ENCODE measurements around the gene OR52E4. TPM values are rescaled to one million over a fixed set of nuclear protein-coding genes. Genes with fewer than 3 reads are reported as not detected.

Gene OR52E4
- total and polyA plus RNA-seq, 2 of the 13 experiments (the other 11 are each of a cell fraction or from before 2014, with no cell fraction given), result not detected

- H3K4me2 ChIP-seq (ENCODE audit: low read depth, low read length), result no peak overlapping the region
- no peak for TF ChIP-seq MLXIP (CRISPR knock-in tag; IDR thresholded peaks at IDR 0.05; ENCODE audit: borderline replicate concordance)
- no peak for TF ChIP-seq ZNF235 (CRISPR knock-in tag; IDR thresholded peaks at IDR 0.05; ENCODE audit: borderline replicate concordance)
- no peak for TF ChIP-seq TEAD3 (CRISPR knock-in tag; optimal IDR thresholded peaks at IDR 0.05; ENCODE audit: borderline replicate concordance)
- no peak for TF ChIP-seq FOXO4 (CRISPR knock-in tag; conservative IDR thresholded peaks at IDR 0.05)
- TF ChIP-seq ZNF598 (CRISPR knock-in tag; IDR thresholded peaks at IDR 0.05; ENCODE audit: borderline replicate concordance), result no peak
- no peak for TF ChIP-seq ZNF614 (CRISPR knock-in tag; IDR thresholded peaks at IDR 0.05; ENCODE audit: borderline replicate concordance)
- no peak for TF ChIP-seq EHMT2 (IDR thresholded peaks at IDR 0.05; ENCODE audit: borderline replicate concordance, low read depth, low read length)
- no peak for TF ChIP-seq HNF4G (IDR thresholded peaks at IDR 0.05; ENCODE audit: borderline replicate concordance, low read depth, low read length)
- no peak for TF ChIP-seq HNF4G (CRISPR knock-in tag; IDR thresholded peaks at IDR 0.05; ENCODE audit: borderline replicate concordance, low read depth)
- TF ChIP-seq HIVEP1 (CRISPR knock-in tag; IDR thresholded peaks at IDR 0.05), result no peak
- TF ChIP-seq SP140L (CRISPR knock-in tag; IDR thresholded peaks at IDR 0.05; ENCODE audit: borderline replicate concordance), result no peak
- no peak for TF ChIP-seq SATB2 (CRISPR knock-in tag; IDR thresholded peaks at IDR 0.05)
- TF ChIP-seq REPIN1 (CRISPR knock-in tag; IDR thresholded peaks at IDR 0.05; ENCODE audit: borderline replicate concordance, low read depth), result no peak
- TF ChIP-seq BCLAF1 (IDR thresholded peaks at IDR 0.05), result no peak
- no peak for TF ChIP-seq ZNF350 (CRISPR knock-in tag; IDR thresholded peaks at IDR 0.05; ENCODE audit: borderline replicate concordance, low read depth)
- no peak for TF ChIP-seq SMARCE1 (IDR thresholded peaks at IDR 0.05; ENCODE audit: borderline replicate concordance)
- no peak for TF ChIP-seq ZNF414 (CRISPR knock-in tag; IDR thresholded peaks at IDR 0.05)
Measured at GRCh38 chr11:5837695-5838094, 42.7 kb upstream of the OR52E4 start.

More at GRCh38 chr11:5837695-5838094, 42.7 kb upstream of the OR52E4 start:
- FAIRE-seq (no peak), DNase-seq (ENCODE audit: low spot score) (no peak), ATAC-seq (no peak)
- CTCF ChIA-PET (ENCODE audit: low intra/inter-chr PET ratio, low total read pairs), result no interaction called here
- POLR2A ChIA-PET, result no interaction called here
- in situ Hi-C loops (cut with HindIII; ENCODE audit: extremely low pct_ligation_motif_present, low pct_unique_long_range_greater_than_20kb), result no loop called here
- BruUV-seq (replicated peaks), result no TSS peak
- no peaks in the 10 kb centered on the region for H3K27me3 ChIP-seq (ENCODE audit: control insufficient read depth in 1 of 2, insufficient read depth in 2 of 2, low read length in 2 of 2)
- H3K9me3 ChIP-seq (ENCODE audit: low read length), result no peaks in the 10 kb centered on the region
- intact Hi-C loops (cut with micrococcal nuclease; ENCODE audit: unreplicated experiment), result no loop called here
- H3K4me1 ChIP-seq (ENCODE audit: insufficient read depth, low read length), result no peaks in the 10 kb centered on the region
- no peaks in the 10 kb centered on the region for H3K36me3 ChIP-seq (replicated peaks in 1 of 2; ENCODE audit: control insufficient read depth in 1 of 2, insufficient read depth in 2 of 2, low read length in 2 of 2)
- 27% methylated on average over 2 of the region's 2 CpGs for WGBS (ENCODE audit: low lambda C conversion rate)
- no peaks in the 10 kb centered on the region for H4K20me1 ChIP-seq (ENCODE audit: insufficient read depth, low read length)
- no peak overlapping the region for H3K9ac ChIP-seq (ENCODE audit: insufficient read depth, low read depth, low read length)
- H2AFZ ChIP-seq (ENCODE audit: low read length), result no peak overlapping the region
- H3K4me3 ChIP-seq (replicated peaks in 1 of 3; ENCODE audit: insufficient read depth in 1 of 3, low read depth in 2 of 3, low read length in 3 of 3), result no peak overlapping the region
- no peak overlapping the region for H3K27ac ChIP-seq (ENCODE audit: extremely low read length, insufficient read depth, low read length)
- H3K79me2 ChIP-seq (ENCODE audit: insufficient read depth, low read length), result no peaks in the 10 kb centered on the region

Data from HepG2 (cell line).